Neural progenitor cell (in vitro differentiated cells): Measurements from ENCODE around the gene LTBP3. TPM values are rescaled to one million over a fixed set of nuclear protein-coding genes. Genes with fewer than 3 reads are reported as not detected.

Experiments
- DNase-seq: peaks from one replicate; pipeline ENCODE4 v3.0.0-alpha.2; 2016; ENCODE audit warnings: low spot score
- H2AFZ ChIP-seq: fragments of 200-600 bp; sonication (generic); replicated peaks from 2 replicates; pipeline ENCODE4 v1.6.1; 2016; ENCODE audit warnings: antibody characterized with exemption
- H3F3A ChIP-seq: fragments of 200-600 bp; sonication (generic); 2 replicates; pipeline ENCODE4 v1.6.1; 2016; ENCODE audit warnings: antibody characterized with exemption, low read depth
- H3K27ac ChIP-seq: fragments of 200-600 bp; sonication (generic); 2 replicates; pipeline ENCODE4 v1.5.1; 2016; ENCODE audit warnings: mild to moderate bottlenecking
- H3K27me3 ChIP-seq: fragments of 200-600 bp; sonication (generic); 2 replicates; pipeline ENCODE4 v1.6.1; 2016; ENCODE audit warnings: mild to moderate bottlenecking, moderate library complexity
- H3K36me3 ChIP-seq: fragments of 200-600 bp; sonication (generic); 2 replicates; pipeline ENCODE4 v1.5.1; 2016
- H3K4me1 ChIP-seq: fragments of 200-600 bp; sonication (generic); 2 replicates; pipeline ENCODE4 v1.6.1; 2016; ENCODE audit warnings: mixed run types
- H3K4me2 ChIP-seq: fragments of 200-600 bp; sonication (generic); 2 replicates; pipeline ENCODE4 v1.6.1; 2016
- H3K4me3 ChIP-seq: fragments of 200-600 bp; sonication (generic); 2 replicates; pipeline ENCODE4 v1.5.1; 2016
- H3K79me2 ChIP-seq: fragments of 200-600 bp; sonication (generic); 2 replicates; pipeline ENCODE4 v1.6.1; 2016; ENCODE audit warnings: low read depth
- H3K9ac ChIP-seq: fragments of 200-600 bp; sonication (generic); 2 replicates; pipeline ENCODE4 v1.6.1; 2016
- H3K9me3 ChIP-seq: fragments of 200-600 bp; sonication (generic); 2 replicates; pipeline ENCODE4 v1.5.1; 2016; ENCODE audit warnings: low read depth
- H4K20me1 ChIP-seq: fragments of 200-600 bp; sonication (generic); 2 replicates; pipeline ENCODE4 v1.6.1; 2016; ENCODE audit warnings: low read depth
- H3K27ac Mint-ChIP-seq: 3 replicates; pipeline ENCODE4 v1.8.0; 2021; ENCODE audit warnings: mixed read lengths
- H3K27me3 Mint-ChIP-seq: 2 replicates; pipeline ENCODE4 v1.8.0; 2022; ENCODE audit warnings: low read depth, mild to moderate bottlenecking, inconsistent platforms, moderate library complexity, mixed read lengths; ENCODE audit not compliant: insufficient read depth
- H3K36me3 Mint-ChIP-seq: 3 replicates; pipeline ENCODE4 v1.8.0; 2021; ENCODE audit warnings: mixed read lengths
- H3K4me1 Mint-ChIP-seq: 3 replicates; pipeline ENCODE4 v1.8.0; 2021; ENCODE audit warnings: mixed read lengths
- H3K4me3 Mint-ChIP-seq: 3 replicates; pipeline ENCODE4 v1.8.0; 2021; ENCODE audit warnings: mild to moderate bottlenecking, moderate library complexity, mixed read lengths
- H3K9me3 Mint-ChIP-seq: 3 replicates; pipeline ENCODE4 v1.8.0; 2020; ENCODE audit warnings: mixed read lengths
- EZH2 ChIP-seq: fragments of 200-600 bp; sonication (generic); IDR thresholded peaks from 2 replicates; pipeline ENCODE4 v1.6.1; 2017; ENCODE audit warnings: antibody characterized with exemption, mild to moderate bottlenecking, moderate library complexity
- EZH2phosphoT487 ChIP-seq: fragments of 200-600 bp; sonication (generic); IDR thresholded peaks from 2 replicates; pipeline ENCODE4 v1.6.1; 2017; ENCODE audit warnings: antibody characterized with exemption
- total RNA-seq: library from RNA; depleted of rRNA; stranded (reverse); fragments of >200 nt; gene quantifications from 2 replicates; pipeline ENCODE4 v1.2.3, GENCODE V29; 2015; ENCODE audit warnings: low replicate concordance
- TF ChIP-seq, protein P1 (sequence below): fragments of 200-600 bp; sonication (generic); IDR thresholded peaks from 2 replicates; pipeline ENCODE4 v1.5.1; 2017; ENCODE audit warnings: antibody characterized with exemption, mild to moderate bottlenecking

The LTBP3 gene
- total RNA-seq, 1 donor from 2014 or later: 1.2 TPM

- Histone ChIP-seq H3K36me3 (no peaks in the 10 kb centered on the region), H3K27me3 (peaks cover 98% of the 10 kb centered on the region), H3K27ac (no peak overlapping the region), H3K4me2 (no peak overlapping the region), H3K79me2 (no peaks in the 10 kb centered on the region), H3K9me3 (no peaks in the 10 kb centered on the region), H4K20me1 (peaks cover 35% of the 10 kb centered on the region), H3F3A (peaks cover 29% of the 10 kb centered on the region), H2AFZ (no peak overlapping the region), H3K4me3 (no peak overlapping the region), H3K4me1 (peaks cover 4% of the 10 kb centered on the region), H3K9ac (no peak overlapping the region)
- no peak overlapping the region for H3K27ac Mint-ChIP-seq
- H3K9me3 Mint-ChIP-seq: no peaks in the 10 kb centered on the region
- peaks cover 35% of the 10 kb centered on the region for H3K4me1 Mint-ChIP-seq
- peaks cover 32% of the 10 kb centered on the region for H3K27me3 Mint-ChIP-seq
- H3K36me3 Mint-ChIP-seq: peaks cover 9% of the 10 kb centered on the region
- peak overlapping the region; percentile 61 for H3K4me3 Mint-ChIP-seq
- DNase-seq: no peak
- TF ChIP-seq, protein P1, sequence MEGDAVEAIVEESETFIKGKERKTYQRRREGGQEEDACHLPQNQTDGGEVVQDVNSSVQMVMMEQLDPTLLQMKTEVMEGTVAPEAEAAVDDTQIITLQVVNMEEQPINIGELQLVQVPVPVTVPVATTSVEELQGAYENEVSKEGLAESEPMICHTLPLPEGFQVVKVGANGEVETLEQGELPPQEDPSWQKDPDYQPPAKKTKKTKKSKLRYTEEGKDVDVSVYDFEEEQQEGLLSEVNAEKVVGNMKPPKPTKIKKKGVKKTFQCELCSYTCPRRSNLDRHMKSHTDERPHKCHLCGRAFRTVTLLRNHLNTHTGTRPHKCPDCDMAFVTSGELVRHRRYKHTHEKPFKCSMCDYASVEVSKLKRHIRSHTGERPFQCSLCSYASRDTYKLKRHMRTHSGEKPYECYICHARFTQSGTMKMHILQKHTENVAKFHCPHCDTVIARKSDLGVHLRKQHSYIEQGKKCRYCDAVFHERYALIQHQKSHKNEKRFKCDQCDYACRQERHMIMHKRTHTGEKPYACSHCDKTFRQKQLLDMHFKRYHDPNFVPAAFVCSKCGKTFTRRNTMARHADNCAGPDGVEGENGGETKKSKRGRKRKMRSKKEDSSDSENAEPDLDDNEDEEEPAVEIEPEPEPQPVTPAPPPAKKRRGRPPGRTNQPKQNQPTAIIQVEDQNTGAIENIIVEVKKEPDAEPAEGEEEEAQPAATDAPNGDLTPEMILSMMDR: peak; percentile 45
- TF ChIP-seq EZH2 (peak; percentile 67), EZH2phosphoT487 (peak; percentile 36)
Observed at GRCh38 chr11:65547446-65548125, 10.6 kb downstream of the LTBP3 start.

DNA sequence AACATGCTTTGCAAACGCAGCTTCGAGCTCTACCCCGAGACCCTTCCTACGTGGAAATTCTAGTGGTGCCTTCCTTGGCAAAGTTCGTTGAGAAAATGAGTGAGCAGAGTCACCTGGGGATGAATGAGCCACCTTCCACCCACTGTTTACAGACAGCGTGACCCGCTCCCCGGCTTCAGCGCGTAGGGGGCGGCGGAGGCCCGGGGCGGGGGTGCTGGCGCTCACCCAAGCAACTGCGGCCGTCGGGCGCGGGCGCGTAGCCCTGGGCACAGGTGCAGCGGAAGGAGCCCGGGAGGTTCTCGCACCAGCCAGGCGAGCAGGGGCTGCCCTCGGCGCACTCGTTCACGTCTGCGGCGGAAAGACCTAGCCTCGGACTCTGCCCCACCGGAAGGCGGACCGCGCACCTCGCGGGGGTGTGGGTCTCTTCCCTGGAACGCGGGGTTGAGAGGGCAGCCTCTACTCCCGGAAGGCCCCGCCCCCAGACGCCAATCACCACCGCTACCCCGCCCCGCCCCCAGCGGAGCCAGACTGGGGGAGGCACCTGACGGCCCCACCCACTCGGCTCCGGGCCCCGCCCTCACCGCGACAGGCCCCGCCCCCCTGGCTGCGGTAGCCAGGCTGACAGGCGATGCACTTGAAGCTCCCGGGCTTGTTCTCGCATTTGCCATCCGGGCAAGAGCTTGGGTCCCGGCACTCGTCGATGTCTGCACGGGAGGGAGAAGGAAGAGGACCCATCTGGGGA is 11.8 kb downstream of the LTBP3 start:
- H3K27ac ChIP-seq: no peak overlapping the region
- H3K4me3 ChIP-seq: peak overlapping the region; percentile 44
- no peaks in the 10 kb centered on the region for H3K9me3 ChIP-seq
- H2AFZ ChIP-seq: peak overlapping the region; percentile 43
- H3K36me3 ChIP-seq: no peaks in the 10 kb centered on the region
- peaks cover 29% of the 10 kb centered on the region for H3K27me3 Mint-ChIP-seq
- H3K9me3 Mint-ChIP-seq: no peaks in the 10 kb centered on the region
- peaks cover 97% of the 10 kb centered on the region for H3K27me3 ChIP-seq
- H3K9ac ChIP-seq: no peak overlapping the region
- DNase-seq: peak; percentile 94
- no peak overlapping the region for H3K27ac Mint-ChIP-seq
- peaks cover 4% of the 10 kb centered on the region for H3K4me1 ChIP-seq
- TF ChIP-seq, protein P1: no peak
- TF ChIP-seq EZH2 (peak; percentile 61), EZH2phosphoT487 (peak; percentile 52)
- peak overlapping the region; percentile 81 for H3K4me2 ChIP-seq
- H3K4me1 Mint-ChIP-seq: peaks cover 28% of the 10 kb centered on the region
- peak overlapping the region; percentile 74 for H3K4me3 Mint-ChIP-seq
- peaks cover 5% of the 10 kb centered on the region for H3K36me3 Mint-ChIP-seq
- peaks cover 26% of the 10 kb centered on the region for H4K20me1 ChIP-seq
- H3K79me2 ChIP-seq: no peaks in the 10 kb centered on the region
- peaks cover 17% of the 10 kb centered on the region for H3F3A ChIP-seq

DNA sequence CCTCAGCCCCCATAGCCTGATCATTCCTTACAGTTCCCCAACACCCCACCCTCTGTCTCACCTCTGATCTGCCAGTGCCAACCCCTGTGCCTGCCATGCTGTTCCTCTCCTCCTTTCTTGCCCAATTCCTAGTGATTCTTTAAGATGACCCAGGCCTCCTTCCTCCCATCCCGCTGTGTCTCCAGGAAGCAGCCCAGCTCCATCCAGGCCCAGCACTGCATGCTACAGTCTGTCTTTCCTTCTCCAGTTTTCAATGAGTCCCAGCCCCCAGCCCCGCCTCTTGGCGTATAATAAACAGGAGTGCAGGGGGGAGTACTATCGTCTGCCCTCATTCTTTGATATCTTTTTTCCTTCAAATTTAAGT is 12.3 kb downstream of the LTBP3 start:
- no peaks in the 10 kb centered on the region for H3K79me2 ChIP-seq
- H3K4me2 ChIP-seq: peak overlapping the region; percentile 81
- no peaks in the 10 kb centered on the region for H3K9me3 ChIP-seq
- H3K27me3 Mint-ChIP-seq: peaks cover 29% of the 10 kb centered on the region
- no peak overlapping the region for H3K27ac Mint-ChIP-seq
- no peak overlapping the region for H2AFZ ChIP-seq
- peak overlapping the region; percentile 44 for H3K4me3 ChIP-seq
- no peaks in the 10 kb centered on the region for H3K9me3 Mint-ChIP-seq
- no peaks in the 10 kb centered on the region for H3K36me3 ChIP-seq
- TF ChIP-seq EZH2 (no peak), EZH2phosphoT487 (no peak)
- TF ChIP-seq, protein P1: no peak
- H3K36me3 Mint-ChIP-seq: peaks cover 5% of the 10 kb centered on the region
- no peak overlapping the region for H3K27ac ChIP-seq
- H3K9ac ChIP-seq: no peak overlapping the region
- peak overlapping the region; percentile 73 for H3K4me3 Mint-ChIP-seq
- H3F3A ChIP-seq: peaks cover 12% of the 10 kb centered on the region
- peaks cover 23% of the 10 kb centered on the region for H4K20me1 ChIP-seq
- peaks cover 4% of the 10 kb centered on the region for H3K4me1 ChIP-seq
- peaks cover 25% of the 10 kb centered on the region for H3K4me1 Mint-ChIP-seq
- H3K27me3 ChIP-seq: peaks cover 97% of the 10 kb centered on the region
- DNase-seq: no peak
